Tibial nerve (tissue), 4 donors: ENCODE data around the gene SSX2. TPM values are rescaled to one million over a fixed set of nuclear protein-coding genes. Genes with fewer than 3 reads are reported as not detected.
"Not testable (repeated sequence)": the region's sequence is repeated elsewhere in the genome, so short reads cannot be mapped to it uniquely, and the experiment has no call there.

Experiments
- DNase-seq, 2 donors: peaks; one replicate each; pipeline ENCODE4 v3.0.0-alpha.2; 2019; ENCODE audit warnings: low spot score in 2 of 2
- H3K27ac ChIP-seq, 4 donors: fragments of 200-600 bp; sonication (generic) in 3 of 4; one replicate each; pipeline ENCODE4 v1.5.1; 2017 to 2019; ENCODE audit warnings: mild to moderate bottlenecking in 1 of 4
- H3K27me3 ChIP-seq, 2 donors: fragments of 200-600 bp; sonication (generic) in 1 of 2; one replicate each; pipeline versions ENCODE4 v1.5.1 to v1.6.0; 2017 to 2019
- H3K36me3 ChIP-seq, 3 donors: fragments of 200-600 bp; sonication (generic); one replicate each; pipeline ENCODE4 v1.5.1; 2018 to 2019
- H3K4me1 ChIP-seq, 4 donors: fragments of 200-600 bp; sonication (generic) in 3 of 4; one replicate each; pipeline ENCODE4 v1.5.1; 2017 to 2019
- H3K4me3 ChIP-seq, 4 donors: fragments of 200-600 bp; sonication (generic) in 3 of 4; one replicate each; pipeline ENCODE4 v1.5.1; 2017 to 2019; ENCODE audit warnings: mild to moderate bottlenecking in 1 of 4, moderate library complexity in 1 of 4
- H3K9me3 ChIP-seq, 4 donors: fragments of 200-600 bp; sonication (generic) in 3 of 4; one replicate each; pipeline ENCODE4 v1.5.1; 2017 to 2019
- WGBS, 2 donors: methylation state at CpG; one replicate each; pipeline ENCODE4 v1.1.5; 2018; 5-methylcytosine and 5-hydroxymethylcytosine counted together
- small RNA-seq: library from RNA; depleted of rRNA; stranded (forward); fragments of <200 nt; gene quantifications from one replicate; pipeline ENCODE3, GENCODE V24; 2016
- total RNA-seq, 4 donors: library from RNA; depleted of rRNA; stranded (reverse); fragments of >200 nt; gene quantifications; one replicate each; pipeline ENCODE4 v1.1.0, GENCODE V29; 2016

The SSX2 gene
- total RNA-seq, result not detected

GRCh38 chrX:52707078-52707477 lies at the start of gene SSX2:
Gene SSX2, minus strand, starts transcription at chrX:52707178. Its CDS starts 1,429 bp downstream, at chrX:52705749.
- not testable (repeated sequence) for H3K27ac ChIP-seq, H3K4me1 ChIP-seq, DNase-seq, H3K27me3 ChIP-seq, H3K4me3 ChIP-seq, H3K36me3 ChIP-seq, H3K9me3 ChIP-seq
- whole genome bisulfite sequencing, 2 donors, result no CpG with 5 or more reads among the region's 13 CpGs

GRCh38 chrX:52750952-52751351 lies 44.0 kb upstream of the SSX2 start, which contains the start of gene SSX2B:
Gene SSX2B, plus strand, starts transcription at chrX:52751252. Its CDS starts 1,429 bp downstream, at chrX:52752681.
- H3K4me1 ChIP-seq, H3K9me3 ChIP-seq, H3K27me3 ChIP-seq, DNase-seq, H3K36me3 ChIP-seq, H3K27ac ChIP-seq, H3K4me3 ChIP-seq: not testable (repeated sequence)
- no CpG with 5 or more reads among the region's 13 CpGs for WGBS, 2 donors

- H3K4me1 ChIP-seq, H3K36me3 ChIP-seq, H3K9me3 ChIP-seq, H3K27me3 ChIP-seq, H3K4me3 ChIP-seq, H3K27ac ChIP-seq, DNase-seq: not testable (repeated sequence)
- WGBS, 2 donors, result 83 to 100% methylated on average over 1 to 3 of the region's 4 CpGs
These were observed 14.9 kb downstream of the SSX2 start for GRCh38 chrX:52692034-52692433.

- not testable (repeated sequence) for H3K4me3 ChIP-seq, H3K4me1 ChIP-seq, H3K9me3 ChIP-seq, H3K36me3 ChIP-seq, DNase-seq, H3K27me3 ChIP-seq, H3K27ac ChIP-seq
- 72 to 83% methylated on average over 2 of the region's 2 CpGs for WGBS, 2 donors
These were observed 44.8 kb downstream of the SSX2 start for GRCh38 chrX:52662218-52662617.

GRCh38 chrX:52655475-52655874 lies 51.5 kb downstream of the SSX2 start:
- not testable (repeated sequence) for H3K4me1 ChIP-seq, DNase-seq, H3K27ac ChIP-seq, H3K9me3 ChIP-seq, H3K27me3 ChIP-seq, H3K36me3 ChIP-seq, H3K4me3 ChIP-seq
- WGBS, 2 donors, result 83 to 85% methylated on average over 7 to 8 of the region's 8 CpGs

- DNase-seq, H3K27me3 ChIP-seq, H3K27ac ChIP-seq, H3K4me3 ChIP-seq, H3K4me1 ChIP-seq, H3K9me3 ChIP-seq, H3K36me3 ChIP-seq: not testable (repeated sequence)
- 68 to 76% methylated on average over 9 of the region's 9 CpGs for WGBS, 2 donors
These were observed 52.2 kb downstream of the SSX2 start, which contains the start of gene SSX7 for GRCh38 chrX:52654800-52655199. Gene SSX7, minus strand, starts transcription at chrX:52654900. Its CDS starts 1,428 bp downstream, at chrX:52653472.

- not testable (repeated sequence) for H3K9me3 ChIP-seq, H3K27ac ChIP-seq, H3K27me3 ChIP-seq, H3K36me3 ChIP-seq, H3K4me1 ChIP-seq, H3K4me3 ChIP-seq, DNase-seq
- WGBS, 2 donors, result 32 to 35% methylated on average over 3 of the region's 3 CpGs
These were observed 56.3 kb downstream of the SSX2 start for GRCh38 chrX:52650676-52651075.

- not testable (repeated sequence) for H3K36me3 ChIP-seq, H3K9me3 ChIP-seq, H3K4me1 ChIP-seq, H3K27me3 ChIP-seq, H3K4me3 ChIP-seq, H3K27ac ChIP-seq, DNase-seq
- 82 to 84% methylated on average over 7 of the region's 7 CpGs for WGBS, 2 donors
These were observed 58.0 kb downstream of the SSX2 start for GRCh38 chrX:52648956-52649355.

Small RNA genes within 50 kb of the gene (small RNA-seq; reads per million reads assigned to genes)
- gene AC244505.3 (not detected), gene AC244505.5 (not detected), gene AL450023.3 (not detected), gene RNA5SP504 (not detected)

Other genes with a start within 250 kb of the SSX2 start
- gene XAGE1A, start 211.4 kb downstream of the SSX2 start, total RNA-seq, result not detected
- not detected for gene XAGE1B, start 190.1 kb downstream of the SSX2 start, total RNA-seq
- not detected for gene SSX7, start 52.3 kb downstream of the SSX2 start, total RNA-seq
- gene SSX2B, start 44.1 kb upstream of the SSX2 start, total RNA-seq, result not detected
- not detected for gene SPANXN5, start 90.2 kb upstream of the SSX2 start, total RNA-seq
- gene XAGE5, start 104.1 kb upstream of the SSX2 start, total RNA-seq, result not detected
- gene XAGE3, start 160.9 kb upstream of the SSX2 start, total RNA-seq, result not detected
- gene FAM156B, start 190.2 kb upstream of the SSX2 start, total RNA-seq, result 10 to 100 TPM; 50.7 to 80.8 (median 61.2) TPM